HepG2 (cell line): ENCODE results near the gene CTSW. TPM values are rescaled to one million over a fixed set of nuclear protein-coding genes. Genes with fewer than 3 reads are reported as not detected.
A peak's percentile ranks its signal among the peaks of the same experiment; 100 is the strongest.

Source experiments
- ATF1 ChIP-seq: IDR thresholded peaks from 2 replicates; pipeline ENCODE4 v1.6.1; 2016; ENCODE audit warnings: mild to moderate bottlenecking, control low read depth
- CREM ChIP-seq, 2 experiments: sonication (generic) in 1 of 2; formaldehyde crosslinking in 1 of 2; IDR thresholded peaks; 2 replicates each; pipeline versions ENCODE4 v1.4.0 to v1.6.1; 2016 to 2020; ENCODE audit warnings: antibody characterized with exemption in 1 of 2, mild to moderate bottlenecking in 1 of 2, missing genetic modification reagents in 1 of 2
- EZH2 ChIP-seq: conservative IDR thresholded peaks from 2 replicates; pipeline ENCODE4 v1.6.1; 2012; ENCODE audit warnings: mild to moderate bottlenecking, low read depth, low read length, moderate library complexity
- FOXC1 ChIP-seq: sonication (generic); formaldehyde crosslinking; IDR thresholded peaks from 2 replicates; pipeline ENCODE4 v1.8.0; 2022; ENCODE audit warnings: mild to moderate bottlenecking, missing genetic modification reagents, borderline replicate concordance
- MATR3 ChIP-seq: sonication (generic); formaldehyde crosslinking; IDR thresholded peaks from 2 replicates; pipeline ENCODE4 v1.4.0; 2020; ENCODE audit warnings: missing genetic modification reagents
- NFIC ChIP-seq: IDR thresholded peaks from 2 replicates; pipeline ENCODE4 v1.6.1; 2012; ENCODE audit warnings: mild to moderate bottlenecking, low read length, inconsistent platforms
- PAX8 ChIP-seq: sonication (generic); formaldehyde crosslinking; IDR thresholded peaks from 2 replicates; pipeline ENCODE4 v1.8.0; 2022; ENCODE audit warnings: mild to moderate bottlenecking, missing genetic modification reagents, borderline replicate concordance
- TAF1 ChIP-seq: sonication (generic); formaldehyde crosslinking; IDR thresholded peaks from 2 replicates; pipeline ENCODE4 v1.4.0; 2020; ENCODE audit warnings: missing genetic modification reagents
- U2AF1 ChIP-seq: fragments of 200-400 bp; formaldehyde crosslinking; optimal IDR thresholded peaks from 2 replicates; pipeline ENCODE3; 2017; ENCODE audit warnings: mild to moderate bottlenecking, low read depth, low read length
- ZNF30 ChIP-seq: sonication (generic); formaldehyde crosslinking; IDR thresholded peaks from 2 replicates; pipeline ENCODE4 v1.5.0; 2020; ENCODE audit warnings: mild to moderate bottlenecking, missing genetic modification reagents
- ZNF776 ChIP-seq: sonication (generic); formaldehyde crosslinking; IDR thresholded peaks from 2 replicates; pipeline ENCODE4 v1.4.0; 2020; ENCODE audit warnings: mild to moderate bottlenecking, missing genetic modification reagents
- ZNF816 ChIP-seq: sonication (generic); formaldehyde crosslinking; IDR thresholded peaks from 2 replicates; pipeline ENCODE4 v1.8.0; 2022; ENCODE audit warnings: missing genetic modification reagents, mild to moderate bottlenecking, borderline replicate concordance
- polyA plus RNA-seq, 8 experiments: library from polyadenylated mRNA; depleted of rRNA in 3 of 8; stranded (reverse) in 7 of 8; unstranded in 1 of 8; fragments of >200 nt; fragmentation: Illumina TruSeq in 4 of 8; extraction: Trizol in 4 of 8; gene quantifications; 2 replicates each; pipeline versions ENCODE4 v1.2.1 to v1.2.3, GENCODE V29; 2011 to 2016; ENCODE audit warnings: low read depth in 4 of 8, missing spikeins in 1 of 8, mixed read lengths in 1 of 8; ENCODE audit not compliant: insufficient read depth in 1 of 8
- total RNA-seq, 5 experiments: library from RNA; depleted of rRNA; stranded (reverse); fragments of >200 nt; fragmentation: Illumina TruSeq; extraction: Trizol; gene quantifications; 2 replicates each; pipeline ENCODE4 v1.2.3, GENCODE V29; 2016; ENCODE audit warnings: low read depth in 1 of 5
- TF ChIP-seq, protein P1 (sequence below): IDR thresholded peaks from 2 replicates; pipeline ENCODE4 v1.6.1; 2016; ENCODE audit warnings: control low read depth
- TF ChIP-seq, protein P2 (sequence below): sonication (generic); formaldehyde crosslinking; IDR thresholded peaks from 2 replicates; pipeline ENCODE4 v1.9.0; 2021; ENCODE audit warnings: missing genetic modification reagents, borderline replicate concordance
- TF ChIP-seq, protein P3 (sequence below): sonication (generic); formaldehyde crosslinking; IDR thresholded peaks from 2 replicates; pipeline ENCODE4 v1.4.0; 2020; ENCODE audit warnings: mild to moderate bottlenecking, missing genetic modification reagents
- TF ChIP-seq, protein P4 (sequence below): sonication (generic); formaldehyde crosslinking; IDR thresholded peaks from 2 replicates; pipeline ENCODE4 v1.5.0; 2020; ENCODE audit warnings: missing genetic modification reagents

Gene CTSW
- total and polyA plus RNA-seq, 2 of the 13 experiments (the other 11 are each of a cell fraction or from before 2014, with no cell fraction given) = 0.09 TPM; not detected in 1

DNA sequence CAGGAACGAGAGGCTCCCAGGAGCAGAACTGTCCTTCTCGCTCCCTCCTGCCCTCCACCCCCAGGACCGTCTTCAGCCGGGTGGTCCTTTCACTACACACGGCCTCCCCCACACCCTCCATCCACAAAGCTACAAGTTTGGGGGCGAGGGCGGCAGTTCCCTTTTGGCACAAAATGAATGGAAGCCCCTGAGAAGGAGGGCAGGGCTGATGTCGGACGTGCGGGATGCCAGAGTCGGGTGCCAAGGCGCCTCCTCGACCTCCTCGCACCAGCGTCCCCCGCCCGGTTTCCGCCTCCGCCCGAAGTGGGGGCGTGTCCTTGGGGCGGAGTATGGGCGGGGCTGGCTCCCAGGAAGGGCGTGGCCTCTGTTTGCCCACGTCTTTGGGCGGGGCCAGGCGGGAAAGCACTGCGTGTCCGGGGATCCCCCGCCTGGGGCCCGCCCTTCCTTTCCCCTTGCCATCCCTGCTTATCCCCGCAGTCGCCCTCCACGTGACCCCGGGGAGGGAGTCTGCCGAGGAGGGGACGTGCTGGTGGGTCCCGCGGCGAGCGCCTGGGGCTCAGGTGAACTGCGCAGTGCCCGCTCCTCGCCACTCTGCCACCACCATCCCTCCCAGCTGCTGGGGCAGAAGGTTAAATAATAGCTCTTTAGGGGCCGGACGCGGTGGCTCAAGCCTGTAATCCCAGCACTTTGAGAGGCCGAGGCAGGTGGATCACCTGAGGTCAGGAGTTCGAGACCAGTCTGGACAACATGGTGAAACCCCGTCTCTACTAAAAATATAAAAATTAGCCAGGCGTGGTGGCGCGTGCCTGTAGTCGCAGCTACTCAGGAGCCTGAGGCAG, 6.1 kb upstream of the CTSW start (continued):
- TF ChIP-seq ZNF30 (CRISPR knock-in tag) = no peak
- TF ChIP-seq ATF1 (CRISPR knock-in tag) = no peak
- TF ChIP-seq, protein P1, sequence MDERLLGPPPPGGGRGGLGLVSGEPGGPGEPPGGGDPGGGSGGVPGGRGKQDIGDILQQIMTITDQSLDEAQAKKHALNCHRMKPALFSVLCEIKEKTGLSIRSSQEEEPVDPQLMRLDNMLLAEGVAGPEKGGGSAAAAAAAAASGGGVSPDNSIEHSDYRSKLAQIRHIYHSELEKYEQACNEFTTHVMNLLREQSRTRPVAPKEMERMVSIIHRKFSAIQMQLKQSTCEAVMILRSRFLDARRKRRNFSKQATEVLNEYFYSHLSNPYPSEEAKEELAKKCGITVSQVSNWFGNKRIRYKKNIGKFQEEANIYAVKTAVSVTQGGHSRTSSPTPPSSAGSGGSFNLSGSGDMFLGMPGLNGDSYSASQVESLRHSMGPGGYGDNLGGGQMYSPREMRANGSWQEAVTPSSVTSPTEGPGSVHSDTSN (CRISPR knock-in tag) = no peak
- no peak for TF ChIP-seq U2AF1
- no peak for TF ChIP-seq MATR3 (CRISPR knock-in tag)
- TF ChIP-seq ZNF816 (CRISPR knock-in tag) = peak; percentile 82
- TF ChIP-seq, protein P2, sequence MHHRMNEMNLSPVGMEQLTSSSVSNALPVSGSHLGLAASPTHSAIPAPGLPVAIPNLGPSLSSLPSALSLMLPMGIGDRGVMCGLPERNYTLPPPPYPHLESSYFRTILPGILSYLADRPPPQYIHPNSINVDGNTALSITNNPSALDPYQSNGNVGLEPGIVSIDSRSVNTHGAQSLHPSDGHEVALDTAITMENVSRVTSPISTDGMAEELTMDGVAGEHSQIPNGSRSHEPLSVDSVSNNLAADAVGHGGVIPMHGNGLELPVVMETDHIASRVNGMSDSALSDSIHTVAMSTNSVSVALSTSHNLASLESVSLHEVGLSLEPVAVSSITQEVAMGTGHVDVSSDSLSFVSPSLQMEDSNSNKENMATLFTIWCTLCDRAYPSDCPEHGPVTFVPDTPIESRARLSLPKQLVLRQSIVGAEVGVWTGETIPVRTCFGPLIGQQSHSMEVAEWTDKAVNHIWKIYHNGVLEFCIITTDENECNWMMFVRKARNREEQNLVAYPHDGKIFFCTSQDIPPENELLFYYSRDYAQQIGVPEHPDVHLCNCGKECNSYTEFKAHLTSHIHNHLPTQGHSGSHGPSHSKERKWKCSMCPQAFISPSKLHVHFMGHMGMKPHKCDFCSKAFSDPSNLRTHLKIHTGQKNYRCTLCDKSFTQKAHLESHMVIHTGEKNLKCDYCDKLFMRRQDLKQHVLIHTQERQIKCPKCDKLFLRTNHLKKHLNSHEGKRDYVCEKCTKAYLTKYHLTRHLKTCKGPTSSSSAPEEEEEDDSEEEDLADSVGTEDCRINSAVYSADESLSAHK (CRISPR knock-in tag) = no peak
- no peak for TF ChIP-seq PAX8 (CRISPR knock-in tag)
- TF ChIP-seq FOXC1 = 0 out of 2 replicates have a peak, but pooled peaks have one; percentile 64
- peak; percentile 42; the same call in 1 of the 2 replicates for TF ChIP-seq TAF1 (CRISPR knock-in tag)
- TF ChIP-seq EZH2 = no peak
- TF ChIP-seq CREM (IDR thresholded peaks at IDR 0.05) = peak; percentile 46
- TF ChIP-seq CREM (CRISPR knock-in tag; IDR thresholded peaks at IDR 0.05) = no peak
- no peak for TF ChIP-seq NFIC
- peak; percentile 56; the same call in 1 of the 2 replicates for TF ChIP-seq ZNF776
- TF ChIP-seq, protein P3, sequence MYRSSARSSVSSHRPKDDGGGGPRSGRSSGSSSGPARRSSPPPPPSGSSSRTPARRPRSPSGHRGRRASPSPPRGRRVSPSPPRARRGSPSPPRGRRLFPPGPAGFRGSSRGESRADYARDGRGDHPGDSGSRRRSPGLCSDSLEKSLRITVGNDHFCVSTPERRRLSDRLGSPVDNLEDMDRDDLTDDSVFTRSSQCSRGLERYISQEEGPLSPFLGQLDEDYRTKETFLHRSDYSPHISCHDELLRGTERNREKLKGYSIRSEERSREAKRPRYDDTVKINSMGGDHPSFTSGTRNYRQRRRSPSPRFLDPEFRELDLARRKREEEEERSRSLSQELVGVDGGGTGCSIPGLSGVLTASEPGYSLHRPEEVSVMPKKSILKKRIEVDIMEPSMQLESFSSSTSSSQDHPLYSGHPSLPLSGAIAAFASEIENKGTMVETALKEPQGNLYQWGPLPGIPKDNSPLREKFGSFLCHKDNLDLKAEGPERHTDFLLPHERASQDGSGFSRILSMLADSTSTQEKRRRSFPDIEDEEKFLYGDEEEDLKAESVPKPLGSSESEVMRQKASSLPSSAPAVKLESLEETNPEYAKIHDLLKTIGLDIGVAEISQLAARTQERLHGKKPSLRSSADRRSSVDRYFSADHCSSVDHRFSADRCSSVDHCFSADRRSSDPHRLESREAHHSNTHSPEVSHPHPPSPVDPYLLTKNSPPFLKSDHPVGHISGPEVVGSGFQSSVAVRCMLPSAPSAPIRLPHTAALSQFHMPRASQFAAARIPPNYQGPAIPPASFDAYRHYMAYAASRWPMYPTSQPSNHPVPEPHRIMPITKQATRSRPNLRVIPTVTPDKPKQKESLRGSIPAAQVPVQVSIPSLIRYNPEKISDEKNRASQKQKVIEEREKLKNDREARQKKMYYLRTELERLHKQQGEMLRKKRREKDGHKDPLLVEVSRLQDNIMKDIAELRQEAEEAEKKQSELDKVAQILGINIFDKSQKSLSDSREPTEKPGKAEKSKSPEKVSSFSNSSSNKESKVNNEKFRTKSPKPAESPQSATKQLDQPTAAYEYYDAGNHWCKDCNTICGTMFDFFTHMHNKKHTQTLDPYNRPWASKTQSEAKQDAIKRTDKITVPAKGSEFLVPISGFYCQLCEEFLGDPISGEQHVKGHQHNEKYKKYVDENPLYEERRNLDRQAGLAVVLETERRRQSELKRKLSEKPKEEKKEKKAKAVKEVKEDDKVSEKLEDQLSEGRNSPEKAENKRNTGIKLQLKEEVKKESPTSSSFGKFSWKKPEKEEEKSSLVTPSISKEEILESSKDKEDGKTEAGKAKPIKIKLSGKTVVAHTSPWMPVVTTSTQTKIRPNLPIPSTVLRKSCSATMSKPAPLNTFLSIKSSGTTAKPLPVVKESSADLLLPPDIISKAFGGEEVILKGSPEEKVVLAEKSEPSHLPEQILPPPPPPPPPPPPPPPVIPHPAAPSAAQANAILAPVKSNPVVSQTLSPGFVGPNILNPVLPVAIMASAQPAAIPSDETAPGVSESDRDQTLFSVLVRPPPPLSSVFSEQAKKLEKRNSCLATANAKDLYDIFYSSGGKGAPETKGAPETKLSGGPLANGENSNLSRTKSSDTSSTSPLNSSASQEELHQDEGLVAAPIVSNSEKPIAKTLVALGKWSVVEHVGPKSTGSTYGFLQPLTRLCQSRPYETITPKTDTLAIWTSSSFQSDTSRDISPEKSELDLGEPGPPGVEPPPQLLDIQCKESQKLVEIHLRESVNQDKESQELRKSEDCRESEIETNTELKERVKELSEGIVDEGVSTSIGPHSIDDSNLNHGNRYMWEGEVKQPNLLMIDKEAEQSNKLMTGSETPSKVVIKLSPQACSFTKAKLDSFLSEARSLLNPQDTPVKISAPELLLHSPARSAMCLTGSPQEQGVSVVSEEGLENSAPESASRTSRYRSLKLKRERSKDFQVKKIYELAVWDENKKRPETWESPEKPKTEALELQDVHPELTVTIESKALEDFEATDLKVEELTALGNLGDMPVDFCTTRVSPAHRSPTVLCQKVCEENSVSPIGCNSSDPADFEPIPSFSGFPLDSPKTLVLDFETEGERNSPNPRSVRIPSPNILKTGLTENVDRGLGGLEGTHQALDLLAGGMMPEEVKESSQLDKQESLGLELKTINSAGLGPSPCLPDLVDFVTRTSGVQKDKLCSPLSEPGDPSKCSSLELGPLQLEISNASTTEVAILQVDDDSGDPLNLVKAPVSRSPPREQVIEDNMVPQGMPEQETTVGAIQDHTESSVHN (CRISPR knock-in tag) = no peak
- TF ChIP-seq, protein P4, sequence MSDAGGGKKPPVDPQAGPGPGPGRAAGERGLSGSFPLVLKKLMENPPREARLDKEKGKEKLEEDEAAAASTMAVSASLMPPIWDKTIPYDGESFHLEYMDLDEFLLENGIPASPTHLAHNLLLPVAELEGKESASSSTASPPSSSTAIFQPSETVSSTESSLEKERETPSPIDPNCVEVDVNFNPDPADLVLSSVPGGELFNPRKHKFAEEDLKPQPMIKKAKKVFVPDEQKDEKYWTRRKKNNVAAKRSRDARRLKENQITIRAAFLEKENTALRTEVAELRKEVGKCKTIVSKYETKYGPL (CRISPR knock-in tag) = no peak
